OCI-LY3 (cell line): ENCODE measurements around the gene MRPS35.
A peak's percentile ranks its signal among the peaks of the same experiment; 100 is the strongest.
"Not testable (repeated sequence)": the region's sequence is repeated elsewhere in the genome, so short reads cannot be mapped to it uniquely, and the experiment has no call there.

Experiments used
- H2AFZ ChIP-seq: fragments of 200-600, 300-600 bp; shearing (Covaris generic); 2 replicates; pipeline ENCODE4 v1.6.0; 2014; ENCODE audit warnings: antibody characterized with exemption, low read depth, low read length
- H3K27ac ChIP-seq: fragments of 200-600, 300-600 bp; sonication (generic); 2 replicates; pipeline ENCODE4 v1.5.1; 2014; ENCODE audit warnings: mild to moderate bottlenecking, low read length, moderate library complexity, mixed read lengths
- H3K27me3 ChIP-seq: fragments of 200-600, 300-600 bp; sonication (generic); 2 replicates; pipeline ENCODE4 v1.6.1; 2014; ENCODE audit warnings: low read depth, low read length, mixed read lengths
- H3K36me3 ChIP-seq: fragments of 200-600, 300-600 bp; sonication (generic); replicated peaks from 2 replicates; pipeline ENCODE3; 2014; ENCODE audit warnings: low read depth, low read length, mixed read lengths
- H3K4me1 ChIP-seq: fragments of 300-600, 200-600 bp; sonication (generic); 2 replicates; pipeline ENCODE4 v1.6.1; 2014; ENCODE audit warnings: low read length, mixed read lengths
- H3K4me2 ChIP-seq: fragments of 200-600, 300-600 bp; sonication (generic); 2 replicates; pipeline ENCODE4 v1.6.1; 2014; ENCODE audit warnings: low read length, mixed read lengths
- H3K4me3 ChIP-seq: fragments of 300-600, 200-600 bp; sonication (generic); 2 replicates; pipeline ENCODE4 v1.5.1; 2014; ENCODE audit warnings: antibody characterized with exemption, mild to moderate bottlenecking, low read length, moderate library complexity
- H3K79me2 ChIP-seq: fragments of 300-600, 200-600 bp; shearing (Covaris generic); 2 replicates; pipeline ENCODE4 v1.6.1; 2014; ENCODE audit warnings: mild to moderate bottlenecking, low read length, mixed read lengths
- H3K9ac ChIP-seq: fragments of 300-600, 200-600 bp; shearing (Covaris generic); 2 replicates; pipeline ENCODE4 v1.6.0; 2014; ENCODE audit warnings: mild to moderate bottlenecking, low read length, moderate library complexity
- H3K9me3 ChIP-seq: fragments of 200-600, 300-600 bp; shearing (Covaris generic); 2 replicates; pipeline ENCODE4 v1.6.1; 2014; ENCODE audit warnings: low read length, mixed read lengths; ENCODE audit not compliant: insufficient read depth
- H4K20me1 ChIP-seq: fragments of 200-600, 300-600 bp; sonication (generic); 2 replicates; pipeline ENCODE4 v1.6.1; 2016; ENCODE audit warnings: low read length, mixed read lengths; ENCODE audit not compliant: insufficient read depth
- EZH2phosphoT487 ChIP-seq: fragments of 200-600 bp; shearing (Covaris generic); IDR thresholded peaks from 2 replicates; pipeline ENCODE4 v1.6.1; 2018; ENCODE audit warnings: antibody characterized with exemption, mixed run types, low read depth
- TF ChIP-seq, protein P1 (sequence below): fragments of 200-600, 300-600 bp; sonication (generic); IDR thresholded peaks from 2 replicates; pipeline ENCODE4 v1.5.1; 2014; ENCODE audit warnings: antibody characterized with exemption, low read length, low read depth

The MRPS35 gene

GRCh38 chr12:27733052-27733656 is 22.5 kb downstream of the MRPS35 start:
- Histone ChIP-seq H3K27ac (no peak overlapping the region), H3K9me3 (no peaks in the 10 kb centered on the region), H3K27me3 (no peaks in the 10 kb centered on the region), H3K36me3 (peaks cover 24% of the 10 kb centered on the region), H2AFZ (no peak overlapping the region), H3K4me1 (no peaks in the 10 kb centered on the region), H3K9ac (no peak overlapping the region), H3K79me2 (no peaks in the 10 kb centered on the region; the same call in 1 of the 2 replicates), H3K4me3 (no peak overlapping the region), H4K20me1 (no peaks in the 10 kb centered on the region), H3K4me2 (no peak overlapping the region)
- TF ChIP-seq EZH2phosphoT487: no peak
- TF ChIP-seq, protein P1, sequence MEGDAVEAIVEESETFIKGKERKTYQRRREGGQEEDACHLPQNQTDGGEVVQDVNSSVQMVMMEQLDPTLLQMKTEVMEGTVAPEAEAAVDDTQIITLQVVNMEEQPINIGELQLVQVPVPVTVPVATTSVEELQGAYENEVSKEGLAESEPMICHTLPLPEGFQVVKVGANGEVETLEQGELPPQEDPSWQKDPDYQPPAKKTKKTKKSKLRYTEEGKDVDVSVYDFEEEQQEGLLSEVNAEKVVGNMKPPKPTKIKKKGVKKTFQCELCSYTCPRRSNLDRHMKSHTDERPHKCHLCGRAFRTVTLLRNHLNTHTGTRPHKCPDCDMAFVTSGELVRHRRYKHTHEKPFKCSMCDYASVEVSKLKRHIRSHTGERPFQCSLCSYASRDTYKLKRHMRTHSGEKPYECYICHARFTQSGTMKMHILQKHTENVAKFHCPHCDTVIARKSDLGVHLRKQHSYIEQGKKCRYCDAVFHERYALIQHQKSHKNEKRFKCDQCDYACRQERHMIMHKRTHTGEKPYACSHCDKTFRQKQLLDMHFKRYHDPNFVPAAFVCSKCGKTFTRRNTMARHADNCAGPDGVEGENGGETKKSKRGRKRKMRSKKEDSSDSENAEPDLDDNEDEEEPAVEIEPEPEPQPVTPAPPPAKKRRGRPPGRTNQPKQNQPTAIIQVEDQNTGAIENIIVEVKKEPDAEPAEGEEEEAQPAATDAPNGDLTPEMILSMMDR: peak; percentile 86

- Histone ChIP-seq H3K4me2 (no peak overlapping the region), H3K27ac (no peak overlapping the region), H3K4me3 (no peak overlapping the region), H2AFZ (no peak overlapping the region), H4K20me1 (no peaks in the 10 kb centered on the region), H3K27me3 (no peaks in the 10 kb centered on the region), H3K36me3 (peaks cover 24% of the 10 kb centered on the region), H3K4me1 (no peaks in the 10 kb centered on the region), H3K79me2 (no peaks in the 10 kb centered on the region; the same call in 1 of the 2 replicates), H3K9me3 (no peaks in the 10 kb centered on the region), H3K9ac (no peak overlapping the region)
- TF ChIP-seq, protein P1: no peak
- no peak for TF ChIP-seq EZH2phosphoT487
Measured at GRCh38 chr12:27733791-27734190, 23.2 kb downstream of the MRPS35 start.

- not testable (repeated sequence) for H4K20me1 ChIP-seq, H3K9ac ChIP-seq, H3K9me3 ChIP-seq, H2AFZ ChIP-seq, H3K27ac ChIP-seq, H3K4me3 ChIP-seq, H3K79me2 ChIP-seq, H3K4me1 ChIP-seq, H3K27me3 ChIP-seq, H3K4me2 ChIP-seq
- H3K36me3 ChIP-seq: peaks cover 21% of the 10 kb centered on the region
Measured at GRCh38 chr12:27734321-27734720, 23.7 kb downstream of the MRPS35 start.

DNA sequence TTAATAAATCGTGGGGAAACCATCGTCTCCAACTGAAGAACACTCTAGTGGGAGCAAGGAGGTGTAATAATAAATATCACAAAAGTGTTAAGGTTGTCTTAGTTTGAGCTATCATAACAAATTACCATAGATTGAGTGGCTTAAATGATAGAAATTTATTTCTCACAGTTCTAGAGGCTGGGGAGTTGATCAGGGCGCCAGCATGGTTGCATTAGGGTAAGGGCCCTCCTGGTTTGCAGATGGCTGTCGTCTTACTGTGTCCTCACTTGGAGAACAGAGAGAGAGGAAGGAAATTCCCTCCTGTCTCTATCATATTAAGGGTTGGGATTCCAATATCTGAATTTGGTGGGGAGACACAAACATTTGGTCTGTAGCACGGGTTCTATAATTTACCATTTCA is 33.0 kb downstream of the MRPS35 start:
- Histone ChIP-seq H3K9me3 (no peaks in the 10 kb centered on the region), H3K27me3 (no peaks in the 10 kb centered on the region), H3K79me2 (peaks cover 12% of the 10 kb centered on the region; the same call in 1 of the 2 replicates), H3K9ac (no peak overlapping the region), H3K4me2 (no peak overlapping the region), H3K4me3 (no peak overlapping the region), H2AFZ (no peak overlapping the region), H3K4me1 (no peaks in the 10 kb centered on the region), H4K20me1 (peaks cover 3% of the 10 kb centered on the region; the same call in 1 of the 2 replicates), H3K27ac (no peak overlapping the region), H3K36me3 (peaks cover 47% of the 10 kb centered on the region)
- TF ChIP-seq EZH2phosphoT487: no peak
- TF ChIP-seq, protein P1: no peak

DNA sequence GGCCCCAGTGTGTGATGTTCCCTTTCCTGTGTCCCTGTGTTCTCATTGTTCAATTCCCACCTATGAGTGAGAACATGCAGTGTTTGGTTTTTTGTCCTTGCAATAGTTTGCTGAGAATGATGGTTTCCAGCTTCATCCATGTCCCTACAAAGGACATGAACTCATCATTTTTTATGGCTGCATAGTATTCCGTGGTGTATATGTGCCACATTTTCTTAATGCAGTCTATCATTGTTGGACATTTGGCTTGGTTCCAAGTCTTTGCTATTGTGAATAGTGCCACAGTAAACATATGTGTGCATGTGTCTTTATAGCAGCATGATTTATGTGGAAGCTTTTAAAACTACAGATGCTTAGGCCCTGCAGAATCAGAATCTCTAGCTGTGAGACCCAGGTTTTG is 35.1 kb downstream of the MRPS35 start:
- H3K9me3 ChIP-seq, H4K20me1 ChIP-seq, H3K27ac ChIP-seq, H3K4me3 ChIP-seq, H3K4me2 ChIP-seq, H3K9ac ChIP-seq, H2AFZ ChIP-seq, H3K4me1 ChIP-seq, H3K27me3 ChIP-seq: not testable (repeated sequence)
- H3K79me2 ChIP-seq: peaks cover 12% of the 10 kb centered on the region; the same call in 1 of the 2 replicates
- H3K36me3 ChIP-seq: peaks cover 43% of the 10 kb centered on the region
